Fibroblast of lung (primary cell): Measurements from ENCODE around the gene RUNDC3A.

Experiments
- CTCF ChIP-seq, 2 donors: IDR thresholded peaks in 1 of 2; conservative IDR thresholded peaks in 1 of 2; 1 replicate in 1 of 2; 2 replicates in 1 of 2; pipeline ENCODE4 v1.5.1; 2011 to 2012; ENCODE audit warnings: low read length in 2 of 2, control low read depth in 1 of 2, inconsistent platforms in 1 of 2, low read depth in 1 of 2, mild to moderate bottlenecking in 1 of 2
- EZH2 ChIP-seq: IDR thresholded peaks from 2 replicates; pipeline ENCODE4 v1.5.1; 2012; ENCODE audit warnings: low read length, control low read depth, mild to moderate bottlenecking; ENCODE audit errors: missing control alignments

- no peak for TF ChIP-seq CTCF (conservative IDR thresholded peaks at IDR 0.05 in 1 of 2, IDR thresholded peaks at IDR 0.05 in 1 of 2; ENCODE audit: low read depth in 1 of 2, low read length in 2 of 2)
- no peak for TF ChIP-seq EZH2
Measured at GRCh38 chr17:44318077-44318892, 9.9 kb downstream of the RUNDC3A start.
